Astrocyte of the spinal cord (primary cell): ENCODE data around the gene LNP1.
A peak's percentile ranks its signal among the peaks of the same experiment; 100 is the strongest.

Experiments
- DNase-seq: peaks from one replicate; pipeline ENCODE4 v3.0.0; 2011; ENCODE audit warnings: low read depth, low spot score
- H3K4me3 ChIP-seq: 2 replicates; pipeline ENCODE4 v1.5.1; 2011; ENCODE audit warnings: low read depth, mild to moderate bottlenecking, low read length, moderate library complexity
- in situ Hi-C: cut with HindIII; loops from 2 replicates; pipeline ENCODE4 v1.10.0; 2017; ENCODE audit warnings: low sequenced_read_pairs
- TF ChIP-seq, protein P1 (sequence below): IDR thresholded peaks from 2 replicates; pipeline ENCODE4 v1.5.1; 2012; ENCODE audit warnings: low read depth, mild to moderate bottlenecking, low read length, inconsistent platforms

Gene LNP1

DNA sequence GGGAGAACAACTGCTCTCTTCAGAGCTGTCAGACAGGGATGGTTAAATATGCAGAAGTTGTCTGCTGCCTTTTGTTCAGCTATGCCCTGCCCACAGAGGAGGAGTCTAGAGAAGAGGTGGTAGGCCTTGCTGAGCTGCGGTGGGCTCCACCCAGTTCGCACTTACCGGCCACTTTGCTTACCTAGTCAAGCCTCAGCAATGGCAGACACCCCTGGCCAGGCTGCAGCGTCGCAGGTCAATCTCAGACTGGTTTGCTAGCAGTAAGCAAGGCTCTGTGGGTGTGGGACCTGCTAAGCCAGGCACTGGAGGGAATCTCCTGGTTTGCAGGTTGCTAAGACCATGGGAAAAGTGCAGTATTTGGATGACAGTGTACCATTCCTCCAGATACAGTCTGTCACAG, 78.7 kb downstream of the LNP1 start:
- DNase-seq = no peak
- in situ Hi-C loops = no loop called here
- TF ChIP-seq, protein P1, sequence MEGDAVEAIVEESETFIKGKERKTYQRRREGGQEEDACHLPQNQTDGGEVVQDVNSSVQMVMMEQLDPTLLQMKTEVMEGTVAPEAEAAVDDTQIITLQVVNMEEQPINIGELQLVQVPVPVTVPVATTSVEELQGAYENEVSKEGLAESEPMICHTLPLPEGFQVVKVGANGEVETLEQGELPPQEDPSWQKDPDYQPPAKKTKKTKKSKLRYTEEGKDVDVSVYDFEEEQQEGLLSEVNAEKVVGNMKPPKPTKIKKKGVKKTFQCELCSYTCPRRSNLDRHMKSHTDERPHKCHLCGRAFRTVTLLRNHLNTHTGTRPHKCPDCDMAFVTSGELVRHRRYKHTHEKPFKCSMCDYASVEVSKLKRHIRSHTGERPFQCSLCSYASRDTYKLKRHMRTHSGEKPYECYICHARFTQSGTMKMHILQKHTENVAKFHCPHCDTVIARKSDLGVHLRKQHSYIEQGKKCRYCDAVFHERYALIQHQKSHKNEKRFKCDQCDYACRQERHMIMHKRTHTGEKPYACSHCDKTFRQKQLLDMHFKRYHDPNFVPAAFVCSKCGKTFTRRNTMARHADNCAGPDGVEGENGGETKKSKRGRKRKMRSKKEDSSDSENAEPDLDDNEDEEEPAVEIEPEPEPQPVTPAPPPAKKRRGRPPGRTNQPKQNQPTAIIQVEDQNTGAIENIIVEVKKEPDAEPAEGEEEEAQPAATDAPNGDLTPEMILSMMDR = no peak
- no peak overlapping the region for H3K4me3 ChIP-seq

DNA sequence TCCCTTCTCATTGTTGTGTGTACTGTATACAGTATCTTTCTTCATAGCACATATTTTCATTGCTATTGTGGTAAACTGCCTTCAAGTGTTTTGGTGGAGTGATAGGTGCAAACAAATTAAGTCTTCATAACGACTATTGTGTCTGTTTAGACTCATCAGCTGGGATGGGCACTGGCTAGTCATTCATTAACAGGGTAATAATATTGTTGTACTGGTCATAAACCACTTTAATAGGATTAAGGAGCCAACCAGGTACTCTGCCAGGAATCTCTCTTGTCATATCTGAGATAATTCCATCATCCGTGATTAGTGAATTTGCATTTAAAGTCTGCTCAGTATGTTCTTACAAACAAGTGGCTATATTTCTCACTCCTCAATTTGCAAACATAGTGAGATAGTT, 80.8 kb downstream of the LNP1 start:
- TF ChIP-seq, protein P1 = no peak
- no peak overlapping the region for H3K4me3 ChIP-seq
- in situ Hi-C loops = no loop called here
- no peak for DNase-seq

DNA sequence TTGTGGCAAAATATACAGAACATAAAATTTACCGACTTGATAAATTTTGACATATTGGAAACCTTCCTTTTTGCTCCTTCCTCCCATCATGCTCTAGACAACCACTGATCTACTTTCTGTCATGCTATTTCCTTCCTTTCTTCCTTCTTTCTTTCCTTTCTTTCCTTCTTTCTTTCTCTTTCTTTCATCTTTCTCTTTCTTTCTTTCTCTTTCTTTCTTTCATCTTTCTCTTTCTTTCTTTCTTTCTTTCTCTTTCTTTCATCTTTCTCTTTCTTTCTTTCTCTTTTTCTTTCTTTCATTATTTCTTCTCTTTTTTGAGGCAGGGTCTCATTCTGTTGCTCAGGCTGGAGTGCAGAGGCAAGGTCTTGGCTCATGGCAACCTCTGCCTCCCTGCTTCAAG, 82.2 kb downstream of the LNP1 start:
- DNase-seq = no peak
- H3K4me3 ChIP-seq = no peak overlapping the region
- TF ChIP-seq, protein P1 = no peak
- in situ Hi-C loops = no loop called here

DNA sequence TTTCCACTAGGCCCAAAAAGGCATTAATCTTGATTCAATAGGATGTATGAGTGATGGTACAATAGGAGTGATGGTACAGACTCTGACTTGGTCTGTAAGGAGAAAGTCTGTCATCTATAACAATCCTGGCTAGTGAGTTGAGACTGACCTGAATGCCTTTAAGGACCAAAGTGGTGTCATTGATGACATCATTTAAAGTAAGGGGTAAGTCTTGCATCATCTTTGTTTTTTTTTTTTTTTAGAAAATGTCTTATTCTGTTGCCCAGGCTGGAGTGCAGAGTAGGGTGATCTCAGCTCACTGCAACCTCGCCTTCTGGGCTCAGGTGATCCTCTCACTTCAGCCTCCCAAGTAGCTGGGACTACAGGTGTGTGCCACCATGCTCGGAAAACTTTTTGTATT, 85.5 kb downstream of the LNP1 start:
- in situ Hi-C loops = no loop called here
- DNase-seq = no peak
- TF ChIP-seq, protein P1 = no peak
- H3K4me3 ChIP-seq = no peak overlapping the region

DNA sequence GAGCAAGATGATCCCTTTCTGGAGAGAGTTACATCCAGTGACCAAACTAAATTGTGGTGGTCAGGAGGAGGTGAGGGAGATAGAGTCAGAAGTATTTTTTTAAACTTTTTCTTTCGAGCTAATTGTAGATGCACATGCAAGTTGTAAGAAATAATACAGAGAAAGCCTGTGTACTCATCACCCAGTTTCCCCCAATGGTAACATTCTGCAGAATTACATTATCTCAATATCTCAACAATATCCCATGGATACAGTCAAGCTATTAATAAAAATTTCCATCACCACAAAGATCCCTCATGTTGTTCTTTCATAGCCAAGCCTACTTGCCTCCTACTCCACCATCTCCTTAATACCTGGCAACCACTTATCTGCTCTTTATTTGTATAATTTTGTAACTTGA, 87.8 kb downstream of the LNP1 start:
- H3K4me3 ChIP-seq = no peak overlapping the region
- no peak for DNase-seq
- in situ Hi-C loops = no loop called here
- TF ChIP-seq, protein P1 = no peak

DNA sequence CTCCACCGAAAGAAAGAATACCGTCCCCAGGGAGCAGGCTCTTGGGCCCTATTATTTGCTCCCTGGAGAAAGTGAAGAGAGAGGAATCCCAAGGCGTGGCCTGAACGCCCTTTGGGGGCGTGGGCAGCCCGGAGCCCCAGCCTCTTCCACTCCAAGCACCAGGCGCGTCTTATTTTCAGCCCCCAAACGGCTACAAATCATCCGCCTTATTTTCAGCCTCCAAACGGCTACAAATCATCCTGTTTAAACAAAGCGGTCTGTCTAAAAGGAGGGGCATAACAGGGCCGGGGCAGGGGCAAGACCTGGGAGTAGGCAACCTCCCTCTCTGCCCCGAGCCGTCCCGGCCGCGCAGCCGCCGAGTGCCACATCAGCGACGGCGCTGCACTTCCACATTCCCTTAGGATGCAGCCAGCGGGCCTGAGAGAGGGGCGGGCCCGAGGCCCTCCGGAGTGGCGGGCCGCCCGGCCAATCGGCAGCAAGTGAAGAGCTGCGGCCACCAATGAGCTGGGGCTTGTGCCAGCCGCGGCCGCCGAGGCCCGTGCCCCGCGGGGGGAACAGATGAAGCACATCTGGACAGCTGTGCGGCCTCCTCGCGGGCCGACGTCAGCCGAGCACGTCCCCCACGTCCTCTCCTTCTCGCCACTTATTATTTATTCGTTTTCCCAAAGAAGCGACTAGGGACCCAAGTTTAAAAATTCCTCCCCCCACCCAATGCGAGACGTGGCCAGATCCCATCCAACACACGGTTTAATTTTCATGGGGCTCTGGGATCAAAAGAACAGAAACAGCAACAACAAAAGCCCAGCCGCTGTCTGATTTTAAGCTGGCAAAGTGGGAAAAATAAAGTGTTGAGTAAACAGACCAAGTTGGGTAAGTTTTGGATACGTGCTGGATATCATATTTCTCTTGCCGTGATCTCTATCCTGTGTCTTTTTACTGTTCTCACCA, 91.0 kb downstream of the LNP1 start, which contains the start of gene TMEM45A:
Gene TMEM45A, plus strand, starts transcription at position 561 of the 948 bp plus-strand sequence. CDS start 62,593 bp downstream, outside the sequence.
- H3K4me3 ChIP-seq = peak within 1 kb of the TSS; percentile 60
- in situ Hi-C loops = no loop called here
- peak; percentile 98 for DNase-seq
- TF ChIP-seq, protein P1 = no peak
